ENCODE results near the gene SUSD3. TPM values are rescaled to one million over a fixed set of nuclear protein-coding genes. Genes with fewer than 3 reads are reported as not detected.

Gene SUSD3
- total RNA-seq, 4 donors from 2014 or later = 0.83 to 3.3 (median 1.4) TPM

- Histone ChIP-seq H3K36me3 (peaks cover 0 to 3% (median 0%) of the 10 kb centered on the region in 4 donors), H3K27me3 (no peaks in the 10 kb centered on the region), H3K4me1 (peaks cover 0 to 16% (median 2%) of the 10 kb centered on the region in 4 donors), H3K4me3 (no peak overlapping the region), H3K27ac (replicated peaks in 1 of 4) (no peak overlapping the region), H3K9me3 (no peaks in the 10 kb centered on the region)
- WGBS = 89% methylated on average over 8 of the region's 19 CpGs
- TF ChIP-seq EP300 (IDR thresholded peaks at IDR 0.05) = no peak
- no peak for TF ChIP-seq POLR2A (IDR thresholded peaks at IDR 0.05; ENCODE audit: low read depth)
- TF ChIP-seq POLR2AphosphoS5 (IDR thresholded peaks at IDR 0.05) = no peak
- TF ChIP-seq CTCF (IDR thresholded peaks at IDR 0.05) = no peak
- intact Hi-C loops (cut with DNase I) = no loop called here
- no peak for DNase-seq (ENCODE audit: extremely low spot score)
Measured at GRCh38 chr9:93035106-93035660, 23.3 kb upstream of the SUSD3 start.

- TF ChIP-seq CTCF (IDR thresholded peaks at IDR 0.05) = no peak
- H3K27me3 ChIP-seq = no peaks in the 10 kb centered on the region
- 73% methylated on average over 10 of the region's 13 CpGs for WGBS
- peaks cover 0 to 3% (median 0%) of the 10 kb centered on the region in 4 donors for H3K36me3 ChIP-seq
- H3K4me3 ChIP-seq = no peak overlapping the region
- intact Hi-C loops (cut with DNase I) = no loop called here
- no peak for DNase-seq (ENCODE audit: extremely low spot score)
- peaks cover 0 to 16% (median 2%) of the 10 kb centered on the region in 4 donors for H3K4me1 ChIP-seq
- no peaks in the 10 kb centered on the region for H3K9me3 ChIP-seq
- no peak overlapping the region for H3K27ac ChIP-seq (replicated peaks in 1 of 4)
Measured at GRCh38 chr9:93035821-93036351, 22.6 kb upstream of the SUSD3 start.

GRCh38 chr9:93036887-93037475, 21.5 kb upstream of the SUSD3 start:
- Histone ChIP-seq H3K27me3 (no peaks in the 10 kb centered on the region), H3K4me1 (peaks cover 0 to 11% (median 0%) of the 10 kb centered on the region in 4 donors), H3K4me3 (no peak overlapping the region), H3K27ac (replicated peaks in 1 of 4) (no peak overlapping the region), H3K9me3 (no peaks in the 10 kb centered on the region), H3K36me3 (peaks cover 0 to 3% (median 0%) of the 10 kb centered on the region in 4 donors)
- WGBS = 73% methylated on average over 3 of the region's 13 CpGs
- intact Hi-C loops (cut with DNase I) = no loop called here
- DNase-seq (ENCODE audit: extremely low spot score) = no peak
- no peak for TF ChIP-seq POLR2AphosphoS5 (IDR thresholded peaks at IDR 0.05)
- TF ChIP-seq POLR2A (IDR thresholded peaks at IDR 0.05; ENCODE audit: low read depth) = no peak
- TF ChIP-seq EP300 (IDR thresholded peaks at IDR 0.05) = no peak
- TF ChIP-seq CTCF (IDR thresholded peaks at IDR 0.05) = no peak

- TF ChIP-seq POLR2AphosphoS5 (IDR thresholded peaks at IDR 0.05) = no peak
- no peak for TF ChIP-seq CTCF (IDR thresholded peaks at IDR 0.05)
- no peak for TF ChIP-seq EP300 (IDR thresholded peaks at IDR 0.05)
- TF ChIP-seq POLR2A (IDR thresholded peaks at IDR 0.05; ENCODE audit: low read depth) = no peak
- peaks cover 0 to 3% (median 0%) of the 10 kb centered on the region in 4 donors for H3K36me3 ChIP-seq
- intact Hi-C loops (cut with DNase I) = no loop called here
- H3K9me3 ChIP-seq = no peaks in the 10 kb centered on the region
- no peak overlapping the region for H3K4me3 ChIP-seq
- H3K27ac ChIP-seq (replicated peaks in 1 of 4) = no peak overlapping the region
- DNase-seq (ENCODE audit: extremely low spot score) = no peak
- no peaks in the 10 kb centered on the region for H3K27me3 ChIP-seq
- 72% methylated on average over 6 of the region's 13 CpGs for WGBS
- peaks cover 0 to 8% (median 0%) of the 10 kb centered on the region in 4 donors for H3K4me1 ChIP-seq
Measured at GRCh38 chr9:93037476-93037971, 21.0 kb upstream of the SUSD3 start.
